ENCODE results near the gene POLA1.

GRCh38 chrX:24877288-24877664, 183.6 kb downstream of the POLA1 start:
- no peak for TF ChIP-seq CTCF (IDR thresholded peaks at IDR 0.05)
- TF ChIP-seq POLR2A (IDR thresholded peaks at IDR 0.05) = no peak

Measured in testis (tissue), 2 donors.